ENCODE data around the gene CADM2.

The CADM2 gene

GRCh38 chr3:85244091-85244490 is 285.3 kb downstream of the CADM2 start:
- TF ChIP-seq CTCF (IDR thresholded peaks at IDR 0.05), result no peak
- no peak for DNase-seq (ENCODE audit: low spot score)
- no peak overlapping the region for H3K27ac ChIP-seq
- no peak overlapping the region for H3K4me3 ChIP-seq

GRCh38 chr3:85244519-85244918 is 285.7 kb downstream of the CADM2 start:
- Histone ChIP-seq H3K27ac (no peak overlapping the region), H3K4me3 (no peak overlapping the region)
- DNase-seq (ENCODE audit: low spot score), result no peak
- no peak for TF ChIP-seq CTCF (IDR thresholded peaks at IDR 0.05)

GRCh38 chr3:85251766-85252165 is 293.0 kb downstream of the CADM2 start:
- Histone ChIP-seq H3K27ac (no peak overlapping the region), H3K4me3 (no peak overlapping the region)
- no peak for TF ChIP-seq CTCF (IDR thresholded peaks at IDR 0.05)
- DNase-seq (ENCODE audit: low spot score), result no peak

- Histone ChIP-seq H3K27ac (no peak overlapping the region), H3K4me3 (no peak overlapping the region)
- TF ChIP-seq CTCF (IDR thresholded peaks at IDR 0.05), result no peak
- no peak for DNase-seq (ENCODE audit: low spot score)
Measured at GRCh38 chr3:85252686-85253085, 293.9 kb downstream of the CADM2 start.

GRCh38 chr3:85254738-85255137 is 295.9 kb downstream of the CADM2 start:
- no peak for TF ChIP-seq CTCF (IDR thresholded peaks at IDR 0.05)
- H3K27ac ChIP-seq, result no peak overlapping the region
- no peak for DNase-seq (ENCODE audit: low spot score)
- H3K4me3 ChIP-seq, result no peak overlapping the region

- DNase-seq (ENCODE audit: low spot score), result no peak
- no peak overlapping the region for H3K4me3 ChIP-seq
- H3K27ac ChIP-seq, result no peak overlapping the region
- no peak for TF ChIP-seq CTCF (IDR thresholded peaks at IDR 0.05)
Measured at GRCh38 chr3:85255949-85256348, 297.2 kb downstream of the CADM2 start.

GRCh38 chr3:85258326-85258725 is 299.5 kb downstream of the CADM2 start:
- no peak for DNase-seq (ENCODE audit: low spot score)
- no peak for TF ChIP-seq CTCF (IDR thresholded peaks at IDR 0.05)
- Histone ChIP-seq H3K4me3 (no peak overlapping the region), H3K27ac (no peak overlapping the region)

Measured in coronary artery (tissue), 2 donors.